Panc1 (cell line): ENCODE measurements around the gene CACNA1D. TPM values are rescaled to one million over a fixed set of nuclear protein-coding genes. Genes with fewer than 3 reads are reported as not detected.

Source experiments
- ATAC-seq: fragments of 200-7000 bp; cut with Tn5 transposase; 2 replicates; pipeline ENCODE4 v1.9.1; 2020; ENCODE audit warnings: mild to moderate bottlenecking, moderate library complexity
- BruUV-seq: library from RNA; stranded (reverse); fragments of 400-500 nt; replicated peaks from 2 replicates; lab custom pipeline; 2021; lab: Mats Ljungman, UMichigan
- CTCF ChIA-PET: fragments of 300-600 bp; sonication (Branson Sonifier 250); formaldehyde crosslinking; loops from one replicate; lab custom pipeline; 2022; ENCODE audit warnings: antibody characterized with exemption; lab: Charles Lee
- POLR2A ChIA-PET: fragments of 300-600 bp; sonication (Branson Sonifier 250); formaldehyde crosslinking; loops from one replicate; lab custom pipeline; 2022; ENCODE audit warnings: antibody characterized with exemption; lab: Charles Lee
- DNase-seq: peaks from one replicate; pipeline ENCODE4 v3.0.0-alpha.2; 2010; ENCODE audit warnings: low read depth, low spot score
- H3K27ac ChIP-seq: 2 replicates; pipeline ENCODE4 v1.5.1; 2011; ENCODE audit warnings: mild to moderate bottlenecking, low read length, inconsistent platforms
- H3K27me3 ChIP-seq: fragments of 200-500 bp; sonication (Bioruptor generic); 2 replicates; pipeline ENCODE4 v1.6.0; 2014; ENCODE audit warnings: low read length, inconsistent platforms; ENCODE audit not compliant: control insufficient read depth, insufficient read depth
- H3K36me3 ChIP-seq: fragments of 200-500 bp; sonication (Bioruptor generic); 2 replicates; pipeline ENCODE4 v1.5.1; 2014; ENCODE audit warnings: inconsistent platforms, mild to moderate bottlenecking, low read length, moderate library complexity; ENCODE audit not compliant: control insufficient read depth, insufficient read depth
- H3K4me1 ChIP-seq: 2 replicates; pipeline ENCODE4 v1.5.1; 2011; ENCODE audit warnings: inconsistent platforms, mild to moderate bottlenecking, low read length, moderate library complexity; ENCODE audit not compliant: control insufficient read depth, insufficient read depth
- H3K4me3 ChIP-seq, 2 experiments: 2 replicates each; pipeline ENCODE4 v1.5.1; 2011 to 2012; ENCODE audit warnings: low read depth in 2 of 2, low read length in 2 of 2, mild to moderate bottlenecking in 2 of 2, inconsistent platforms in 1 of 2, moderate library complexity in 1 of 2
- H3K9me3 ChIP-seq: fragments of 200-500 bp; sonication (Bioruptor generic); 2 replicates; pipeline ENCODE4 v1.5.1; 2014; ENCODE audit warnings: low read depth, mild to moderate bottlenecking, inconsistent platforms, low read length, moderate library complexity; ENCODE audit not compliant: control insufficient read depth, insufficient read depth
- CTCF ChIP-seq: fragments of 450-650 bp; IDR thresholded peaks from 2 replicates; pipeline ENCODE4 v1.5.1; 2017; ENCODE audit warnings: mild to moderate bottlenecking
- POLR2AphosphoS5 ChIP-seq: IDR thresholded peaks from 2 replicates; pipeline ENCODE4 v1.6.1; 2012; ENCODE audit warnings: mild to moderate bottlenecking, low read depth, low read length, moderate library complexity
- REST ChIP-seq, 2 experiments: IDR thresholded peaks; 2 replicates each; pipeline ENCODE4 v1.6.1; 2011 to 2012; ENCODE audit warnings: low read depth in 2 of 2, control low read depth in 1 of 2, low read length in 1 of 2, mild to moderate bottlenecking in 1 of 2, moderate library complexity in 1 of 2; ENCODE audit not compliant: insufficient read depth in 1 of 2
- SIN3A ChIP-seq: IDR thresholded peaks from 2 replicates; pipeline ENCODE4 v1.6.1; 2012; ENCODE audit warnings: low read depth, mild to moderate bottlenecking, low read length, moderate library complexity, borderline replicate concordance; ENCODE audit not compliant: insufficient read depth
- TCF7L2 ChIP-seq: IDR thresholded peaks from 2 replicates; pipeline ENCODE4 v1.6.1; 2011; ENCODE audit warnings: mild to moderate bottlenecking, low read depth, low read length, inconsistent platforms
- in situ Hi-C: cut with HindIII; loops from 2 replicates; pipeline ENCODE4 v1.10.0; 2016; ENCODE audit warnings: low sequenced_read_pairs, low pct_unique_long_range_greater_than_20kb
- intact Hi-C: fragments of 100-400 bp; cut with micrococcal nuclease; formaldehyde crosslinking; loops from one replicate; pipeline ENCODE4 v1.10.0; 2022; ENCODE audit not compliant: unreplicated experiment
- total RNA-seq: library from RNA; stranded (reverse); gene quantifications from one replicate; pipeline ENCODE4 v1.2.1, GENCODE V29; 2021; ENCODE audit not compliant: unreplicated experiment

The CACNA1D gene
- total RNA-seq, 1 experiment from 2014 or later, result 23.0 TPM

- no peak overlapping the region for H3K4me3 ChIP-seq
- CTCF ChIA-PET, result interaction anchor here (0.5 kb wide), 1 partner anchor 244 kb away, joined by 4 read pairs; no protein-coding TSS in a partner anchor
Measured at GRCh38 chr3:53618524-53618906, 124.1 kb downstream of the CACNA1D start.

GRCh38 chr3:53618936-53619335 is 124.5 kb downstream of the CACNA1D start:
- no peaks in the 10 kb centered on the region for H3K36me3 ChIP-seq
- intact Hi-C loops (no loop called here), in situ Hi-C loops (no loop called here)
- no peak for ATAC-seq
- no peak for DNase-seq
- ChIA-PET CTCF (no interaction called here), POLR2A (no interaction called here)
- TF ChIP-seq SIN3A (no peak), CTCF (no peak), TCF7L2 (no peak), REST (IDR thresholded peaks at IDR 0.05; ENCODE audit: insufficient read depth in 1 of 2, low read depth in 2 of 2, low read length in 1 of 2) (no peak), POLR2AphosphoS5 (no peak)
- H3K4me1 ChIP-seq, result no peaks in the 10 kb centered on the region
- H3K27ac ChIP-seq, result no peak overlapping the region
- no peak overlapping the region for H3K4me3 ChIP-seq
- BruUV-seq, result no TSS peak
- no peaks in the 10 kb centered on the region for H3K9me3 ChIP-seq
- no peaks in the 10 kb centered on the region for H3K27me3 ChIP-seq

More at GRCh38 chr3:53618524-53618906, 124.1 kb downstream of the CACNA1D start:
- no peaks in the 10 kb centered on the region for H3K27me3 ChIP-seq
- H3K9me3 ChIP-seq, result no peaks in the 10 kb centered on the region
- H3K36me3 ChIP-seq, result no peaks in the 10 kb centered on the region
- in situ Hi-C loops, result no loop called here
- no peaks in the 10 kb centered on the region for H3K4me1 ChIP-seq
- POLR2A ChIA-PET, result no interaction called here
- no peak overlapping the region for H3K27ac ChIP-seq
- no TSS peak for BruUV-seq
- ATAC-seq (no peak), DNase-seq (no peak)
- TF ChIP-seq REST (IDR thresholded peaks at IDR 0.05; ENCODE audit: insufficient read depth in 1 of 2, low read depth in 2 of 2, low read length in 1 of 2), result no peak
- no peak for TF ChIP-seq POLR2AphosphoS5
- no peak for TF ChIP-seq CTCF
- intact Hi-C loops, result no loop called here
